Globus pallidus (tissue), 1 donor: ENCODE data around the gene FABP6.
A peak's percentile ranks its signal among the peaks of the same experiment; 100 is the strongest.
"Not testable (repeated sequence)": the region's sequence is repeated elsewhere in the genome, so short reads cannot be mapped to it uniquely, and the experiment has no call there.

Source experiments
- DNase-seq: peaks from one replicate; pipeline ENCODE4 v3.0.0-alpha.2; 2015; ENCODE audit warnings: low spot score

Gene FABP6, protein sequence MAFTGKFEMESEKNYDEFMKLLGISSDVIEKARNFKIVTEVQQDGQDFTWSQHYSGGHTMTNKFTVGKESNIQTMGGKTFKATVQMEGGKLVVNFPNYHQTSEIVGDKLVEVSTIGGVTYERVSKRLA

DNA sequence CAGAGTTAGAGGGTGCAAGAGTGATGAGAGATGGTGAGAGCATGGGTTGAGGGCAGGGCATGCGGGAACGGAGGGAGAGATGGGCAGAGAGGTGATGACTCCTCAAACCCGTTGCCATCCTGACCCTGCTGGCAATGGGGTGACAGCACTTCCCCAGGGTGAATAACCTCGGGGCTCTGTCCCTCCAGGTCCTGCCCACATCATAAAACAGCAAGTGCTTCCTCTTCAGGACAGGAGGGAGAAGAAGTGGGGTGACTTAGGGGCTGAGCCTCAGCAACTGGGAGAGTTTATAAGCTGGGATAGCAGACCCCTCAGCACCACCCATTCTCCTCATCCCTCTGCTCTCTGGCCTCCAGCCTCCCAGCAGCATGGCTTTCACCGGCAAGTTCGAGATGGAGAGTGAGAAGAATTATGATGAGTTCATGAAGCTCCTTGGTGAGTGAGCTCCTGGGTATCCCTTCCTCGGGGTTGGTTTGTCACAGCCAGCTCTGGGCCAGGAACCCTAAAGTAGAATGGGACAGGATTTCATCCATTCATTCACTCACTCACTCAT, at the start of gene FABP6:
FABP6 (plus strand) TSS at position 317 of the 553 bp plus-strand sequence; CDS start at position 369, 52 bp downstream.
- no peak for DNase-seq

DNA sequence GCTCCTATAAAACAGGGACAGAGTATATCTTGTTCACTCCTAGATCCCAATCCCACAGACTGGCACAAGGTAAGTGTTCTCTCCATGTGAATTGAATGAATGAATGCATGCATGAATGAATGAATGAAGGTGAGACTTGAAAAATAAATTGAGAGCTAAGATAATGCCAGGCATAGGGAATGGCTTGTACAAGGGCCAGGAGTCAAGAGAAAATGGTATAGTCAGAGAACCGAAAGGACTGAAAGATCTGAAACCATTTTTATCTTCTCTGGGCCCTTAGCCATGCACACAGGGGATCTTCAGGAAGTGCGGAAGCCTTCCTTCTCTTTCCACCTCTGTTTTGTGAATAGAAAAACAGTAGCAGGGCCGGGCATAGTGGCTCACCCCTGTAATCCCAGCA, 48.4 kb upstream of the FABP6 start:
- no peak for DNase-seq

DNA sequence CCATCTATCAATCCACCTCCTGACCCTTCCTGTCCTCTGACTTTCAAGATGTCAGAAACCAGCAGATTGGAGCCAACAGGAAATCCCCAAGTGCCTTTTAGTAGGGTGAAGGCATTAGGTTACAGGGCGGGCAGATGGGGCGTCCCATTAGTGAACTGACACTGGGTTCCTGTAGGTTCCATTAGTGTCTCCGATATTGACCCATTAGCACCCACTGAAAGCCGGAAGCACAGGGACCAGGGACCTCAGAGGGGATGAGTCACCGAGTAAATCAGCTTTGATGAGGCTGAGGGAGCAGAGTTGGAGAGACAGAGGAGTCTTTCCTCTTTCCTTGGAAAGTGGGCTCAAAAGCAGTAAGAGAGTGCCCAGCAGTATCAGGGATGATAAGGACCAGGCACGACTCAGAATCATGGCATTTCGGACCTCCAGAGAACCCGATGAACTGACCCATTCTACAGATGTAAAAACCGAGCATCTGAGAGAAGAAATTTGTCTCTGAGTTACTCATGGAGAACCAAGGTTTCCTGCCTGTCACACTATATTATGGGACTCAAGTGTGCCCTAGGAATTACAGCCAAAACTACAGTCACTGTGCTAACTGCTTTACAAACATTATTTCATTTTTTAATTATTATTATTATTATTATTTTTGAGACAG, 47.2 kb upstream of the FABP6 start:
- no peak for DNase-seq

DNA sequence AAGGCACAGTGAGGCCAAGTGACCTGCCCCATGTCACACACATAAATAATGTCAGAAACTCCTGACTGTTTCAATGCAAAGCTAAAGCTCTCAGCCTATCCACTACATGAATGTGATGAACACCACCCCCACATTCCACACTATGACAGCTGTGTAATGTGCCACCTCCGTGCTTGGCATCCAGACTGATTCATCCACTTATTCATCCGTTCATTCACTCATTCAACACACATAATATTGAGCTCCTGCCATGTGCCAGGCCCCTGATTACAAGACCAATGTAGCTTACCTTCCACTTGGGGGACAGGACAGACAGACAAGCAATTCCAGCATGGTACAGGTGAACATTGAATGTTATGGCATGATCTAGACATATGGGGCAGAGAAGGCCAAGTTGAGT, 46.2 kb upstream of the FABP6 start:
- no peak for DNase-seq

DNA sequence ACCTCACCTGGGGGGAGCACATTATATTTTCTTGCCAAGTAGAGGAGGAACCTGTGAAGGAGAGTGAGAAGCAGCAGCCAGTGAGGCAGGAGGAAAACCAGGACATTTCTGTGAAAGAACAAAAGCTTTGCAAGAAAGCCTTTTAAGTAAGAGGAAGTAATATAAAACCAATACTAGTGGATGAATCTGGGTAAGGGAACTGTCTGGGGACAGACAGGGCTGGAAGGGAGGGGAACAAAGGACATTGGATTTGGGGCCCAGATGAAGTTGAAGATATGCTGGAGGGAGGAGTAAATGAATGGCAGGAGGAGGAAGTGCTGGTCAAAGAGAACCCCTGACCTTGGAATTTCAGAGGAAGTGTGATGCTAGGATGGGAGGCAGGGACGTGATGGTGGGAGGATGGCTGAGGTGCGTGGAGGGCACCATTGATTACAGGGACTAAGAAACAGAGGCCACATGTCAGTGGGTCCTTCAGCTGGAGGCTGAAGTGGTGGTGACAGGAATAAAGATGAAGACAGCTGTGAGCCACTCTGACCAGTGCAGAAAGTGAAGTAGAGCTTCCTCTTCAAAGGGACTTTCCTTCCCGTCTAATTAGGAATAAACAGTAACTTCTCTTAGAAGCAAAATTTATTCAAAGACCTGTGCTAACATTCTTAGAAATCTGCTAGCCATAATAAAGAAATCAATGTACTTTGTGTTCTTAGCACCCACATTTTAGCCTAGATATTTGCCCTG, 43.5 kb upstream of the FABP6 start:
- DNase-seq, result no peak

DNA sequence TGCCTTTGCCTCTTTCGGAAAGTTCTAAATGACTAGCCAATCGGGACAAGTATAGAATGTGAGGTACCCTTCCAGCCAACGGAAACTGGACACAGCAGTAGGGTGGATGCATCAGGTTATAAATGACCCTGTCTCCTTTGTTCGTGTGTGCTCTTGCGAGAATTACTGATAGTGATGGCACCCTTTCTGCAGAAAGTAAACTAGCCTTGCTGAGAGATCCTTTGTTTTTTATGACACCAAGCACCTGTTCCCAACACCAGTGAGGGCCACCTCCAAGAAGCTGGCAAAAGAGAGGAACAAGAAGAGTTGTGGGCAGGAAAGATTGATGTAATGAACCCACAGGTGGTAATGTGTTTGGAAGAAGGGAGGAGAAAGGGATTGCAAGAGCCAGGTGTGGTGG, 42.8 kb upstream of the FABP6 start:
- no peak for DNase-seq

DNA sequence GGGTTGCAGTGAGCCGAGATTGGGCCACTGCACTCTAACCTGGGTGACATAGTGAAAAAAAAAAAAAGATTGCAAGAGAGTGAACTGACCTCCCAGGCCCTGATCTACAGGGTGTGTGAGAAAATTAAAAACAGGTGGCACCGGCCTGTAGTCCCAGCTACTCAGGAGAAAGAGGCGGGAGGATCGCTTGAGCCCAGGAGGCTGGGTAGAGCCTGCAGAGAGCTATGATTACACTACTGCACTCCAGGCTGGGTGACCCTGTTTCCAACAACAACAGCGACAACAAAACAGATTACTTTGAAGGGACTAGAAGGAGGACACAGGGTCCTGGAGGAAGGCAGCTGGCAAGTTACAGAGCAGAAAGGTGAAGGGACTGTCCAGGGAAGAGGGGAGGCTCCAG, 42.2 kb upstream of the FABP6 start:
- no peak for DNase-seq

DNA sequence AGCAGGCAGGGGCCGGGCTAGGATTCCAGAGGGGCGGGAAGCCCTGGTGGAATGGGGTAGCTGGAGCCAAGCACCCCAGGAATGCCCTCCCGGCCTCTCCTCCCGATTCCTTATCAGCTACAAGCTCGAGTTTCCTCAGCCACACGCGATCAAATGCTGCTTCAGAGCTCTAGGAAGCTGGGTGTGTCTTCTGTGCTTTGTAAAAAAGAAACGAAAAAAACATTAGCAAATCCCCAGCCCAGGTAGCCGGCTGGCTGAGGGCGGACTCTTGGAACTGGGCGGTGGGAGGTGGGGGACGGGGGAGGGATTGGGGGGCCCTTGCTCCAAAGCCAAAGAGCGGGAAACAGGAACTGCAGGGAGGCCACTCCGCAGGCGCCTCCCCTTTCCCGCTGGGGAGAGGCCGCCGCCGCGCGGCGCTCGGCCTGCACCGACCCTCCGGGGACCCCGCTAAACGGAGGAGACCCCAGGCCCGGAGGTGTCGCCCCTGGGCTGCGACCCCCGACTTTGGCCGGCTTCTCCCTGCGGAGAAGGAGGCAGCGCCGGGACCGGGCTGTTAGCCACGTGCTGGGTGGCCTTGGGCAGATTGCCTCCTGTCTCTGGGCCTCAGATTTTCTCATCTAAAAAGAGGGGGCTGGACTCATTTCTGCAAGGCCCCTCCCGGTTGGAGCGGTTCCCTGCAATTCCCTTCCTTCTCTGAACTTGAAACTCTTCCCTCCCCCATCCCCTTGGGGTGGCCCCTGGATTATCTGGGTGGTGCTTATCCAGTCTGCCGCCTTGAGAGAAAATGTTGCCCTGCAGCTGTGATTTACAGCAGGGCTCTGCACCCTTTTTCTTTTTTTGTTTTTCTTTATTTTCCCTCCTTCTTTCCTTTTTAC, 40.9 kb upstream of the FABP6 start:
- no peak for DNase-seq

DNA sequence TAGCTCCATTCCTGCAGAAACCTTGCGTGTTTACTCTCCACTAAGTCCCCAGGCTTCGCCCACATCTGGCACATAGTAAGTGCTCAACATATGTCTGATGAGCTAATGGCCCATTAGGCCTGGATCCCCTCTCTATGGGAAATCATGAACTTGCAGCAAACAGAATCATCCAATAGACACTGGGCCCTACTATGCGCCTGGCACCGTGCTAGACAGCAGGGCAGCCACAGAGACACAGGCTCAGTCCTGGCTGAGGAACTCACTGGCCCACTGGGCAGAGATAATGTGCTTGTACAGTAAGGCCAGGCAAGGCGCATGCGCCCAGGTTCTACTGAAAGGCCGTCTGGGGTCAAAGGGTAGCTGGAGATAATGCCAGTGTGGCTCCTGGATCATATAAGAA, 36.9 kb upstream of the FABP6 start:
- DNase-seq, result no peak

DNA sequence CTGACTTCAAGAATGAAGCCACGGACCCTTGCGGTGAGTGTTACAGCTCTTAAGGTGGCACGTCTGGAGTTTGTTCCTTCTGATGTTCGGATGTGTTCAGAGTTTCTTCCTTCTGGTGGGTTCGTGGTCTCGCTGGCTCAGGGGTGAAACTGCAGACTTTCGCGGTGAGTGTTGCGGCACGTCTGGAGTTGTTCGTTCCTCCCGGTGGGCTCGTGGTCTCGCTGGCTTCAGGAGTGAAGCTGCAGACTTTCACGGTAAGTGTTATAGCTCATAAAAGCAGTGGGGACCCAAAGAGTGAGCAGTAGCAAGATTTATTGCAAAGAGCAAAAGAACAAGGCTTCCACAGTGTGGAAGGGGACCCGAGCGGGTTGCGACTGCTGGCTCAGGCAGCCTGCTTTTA, 36.2 kb upstream of the FABP6 start:
- not testable (repeated sequence) for DNase-seq

DNA sequence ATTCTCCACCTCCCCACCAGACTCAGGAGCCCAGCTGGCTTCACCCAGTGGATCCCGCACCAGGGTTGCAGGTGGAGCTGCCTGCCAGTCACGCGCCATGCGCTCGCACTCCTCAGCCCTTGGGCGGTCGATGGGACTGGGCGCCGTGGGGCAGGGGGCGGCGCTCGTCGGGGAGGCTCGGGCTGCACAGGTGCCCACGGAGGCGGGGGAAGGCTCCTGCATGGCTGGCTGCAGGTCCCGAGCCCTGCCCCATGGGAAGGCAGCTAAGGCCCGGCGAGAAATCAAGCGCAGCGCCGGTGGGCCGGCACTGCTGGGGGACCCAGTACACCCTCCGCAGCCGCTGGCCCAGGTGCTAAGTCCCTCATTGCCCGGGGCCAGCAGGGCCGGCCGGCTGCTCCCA, 35.5 kb upstream of the FABP6 start:
- DNase-seq, result not testable (repeated sequence)

DNA sequence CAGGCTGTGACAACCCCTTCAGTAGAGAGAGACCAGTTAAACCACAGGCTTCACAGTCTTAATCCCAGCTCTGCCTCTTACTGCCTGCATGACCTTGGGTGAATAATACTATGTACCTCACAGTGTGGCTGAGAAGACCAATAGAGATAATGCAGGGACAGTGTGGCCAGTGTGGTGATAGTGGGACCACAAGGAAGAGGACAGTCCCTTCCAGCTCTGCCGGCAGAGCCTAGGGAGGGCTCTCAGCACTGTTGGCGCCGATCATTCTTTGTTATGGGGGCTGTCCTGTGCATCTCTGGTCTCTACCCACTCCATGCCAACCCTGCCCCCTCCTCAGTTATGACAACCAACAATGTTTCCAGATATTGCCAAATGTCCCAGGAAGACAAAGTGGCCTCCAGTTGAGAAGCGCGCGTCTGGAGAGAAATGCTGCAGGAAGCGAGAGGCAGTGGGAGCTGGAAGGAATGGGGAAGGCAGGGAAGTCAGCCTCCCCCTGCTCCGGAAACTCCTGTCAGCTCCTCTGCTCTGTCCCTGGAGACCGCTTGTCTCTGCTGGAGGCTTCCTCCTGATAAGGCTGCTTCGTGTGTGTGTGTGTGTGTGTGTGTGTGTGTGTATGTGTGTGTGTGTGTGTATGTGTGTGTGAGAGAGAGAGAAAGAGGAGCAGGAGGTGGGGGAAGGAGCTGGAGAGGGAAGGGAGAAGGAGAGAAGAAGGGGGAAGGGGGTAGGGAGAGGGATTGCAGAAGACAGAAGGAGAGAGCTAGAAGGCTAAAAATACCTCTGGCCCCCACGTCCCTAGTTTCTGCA, 31.8 kb upstream of the FABP6 start:
- no peak for DNase-seq

DNA sequence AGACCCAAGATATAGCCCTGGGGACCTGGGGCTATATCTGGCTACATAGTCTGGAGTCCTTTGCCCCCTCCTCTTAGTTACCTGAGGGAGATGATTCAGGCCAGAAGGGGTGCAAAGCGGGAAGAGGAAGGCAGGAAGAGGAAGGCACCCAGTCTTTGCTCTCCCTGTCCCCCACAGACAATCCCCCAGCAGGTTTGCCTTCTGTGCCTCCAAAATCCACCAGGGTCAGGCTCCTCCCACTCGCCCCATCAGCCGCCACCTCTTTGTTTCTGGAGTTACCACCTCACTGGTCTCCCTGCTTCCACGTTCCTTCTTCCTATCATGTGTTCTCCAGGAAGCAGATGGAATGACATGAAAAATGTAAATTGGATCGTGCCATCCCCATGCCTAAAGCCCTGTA, 31.2 kb upstream of the FABP6 start:
- DNase-seq, result no peak

DNA sequence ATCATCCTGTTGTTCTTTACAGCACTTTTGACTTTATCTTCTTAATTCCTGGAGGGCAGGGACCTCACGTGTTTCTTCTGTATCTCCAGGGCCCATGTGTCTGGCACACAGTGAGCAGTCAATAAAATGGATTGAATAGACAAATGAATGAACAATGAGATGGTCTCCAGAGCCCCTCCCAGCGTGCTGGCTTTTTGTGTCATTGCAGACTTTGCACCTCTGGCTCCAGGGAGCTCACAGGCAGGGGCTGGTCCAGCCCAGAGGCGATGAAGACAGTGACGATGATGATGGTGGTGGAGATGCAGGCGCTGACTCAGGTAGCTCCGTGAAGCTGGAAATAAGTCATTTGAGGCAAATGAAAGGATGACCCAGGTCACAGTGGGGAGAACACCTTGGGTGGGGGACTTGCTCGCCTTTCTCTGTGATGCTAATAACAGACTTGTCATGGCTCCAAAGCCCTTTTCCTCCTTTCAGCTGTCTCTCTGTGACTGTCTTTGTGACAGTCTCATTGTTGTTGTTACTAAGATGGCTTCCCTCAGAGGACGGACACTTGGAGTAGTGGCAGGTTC, 30.4 kb upstream of the FABP6 start:
- no peak for DNase-seq

DNA sequence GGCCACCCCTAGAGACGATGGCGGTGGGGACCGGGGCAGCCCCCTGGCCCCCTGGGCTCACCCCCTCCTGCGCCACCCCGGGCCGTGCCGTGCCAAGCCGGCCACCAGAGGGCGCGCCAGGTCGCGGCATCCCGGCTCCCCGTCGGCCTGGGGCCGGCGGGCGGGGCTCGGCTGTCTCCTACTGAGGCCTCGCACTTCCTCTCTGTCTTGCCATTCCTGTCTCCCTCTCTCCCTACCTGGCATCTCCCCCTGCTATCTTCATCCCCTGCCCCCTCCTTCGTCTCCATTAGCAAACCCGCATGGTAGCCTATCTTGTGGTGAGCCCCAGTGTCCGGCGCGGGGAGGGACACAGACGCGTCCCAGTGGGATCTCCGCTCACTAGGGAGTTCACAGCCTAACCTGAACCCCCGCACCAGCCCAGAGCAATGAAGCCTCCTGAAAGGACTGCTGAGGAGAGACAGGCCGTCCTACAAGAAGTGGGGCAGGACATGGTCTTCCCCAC, 29.8 kb upstream of the FABP6 start:
- DNase-seq, result peak; percentile 70

DNA sequence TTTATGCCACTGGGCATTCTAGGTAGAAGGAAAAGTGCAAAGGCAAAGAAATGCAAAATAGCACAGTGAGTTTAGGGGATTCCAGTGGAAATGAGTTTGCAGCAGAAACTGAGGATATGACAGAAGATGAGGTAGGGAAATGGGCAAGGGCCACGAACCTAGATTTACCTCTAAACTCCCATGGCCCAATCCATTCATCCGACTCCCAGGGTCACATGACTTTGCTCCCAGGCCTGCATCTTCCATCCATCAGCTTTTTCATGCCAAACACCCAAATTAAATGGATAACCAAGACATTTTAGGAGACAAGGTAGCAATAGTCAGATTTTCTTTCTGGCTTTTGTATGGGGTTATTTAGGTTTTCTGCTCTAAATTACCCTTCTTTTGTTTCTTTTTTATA, 22.2 kb upstream of the FABP6 start:
- DNase-seq, result no peak

DNA sequence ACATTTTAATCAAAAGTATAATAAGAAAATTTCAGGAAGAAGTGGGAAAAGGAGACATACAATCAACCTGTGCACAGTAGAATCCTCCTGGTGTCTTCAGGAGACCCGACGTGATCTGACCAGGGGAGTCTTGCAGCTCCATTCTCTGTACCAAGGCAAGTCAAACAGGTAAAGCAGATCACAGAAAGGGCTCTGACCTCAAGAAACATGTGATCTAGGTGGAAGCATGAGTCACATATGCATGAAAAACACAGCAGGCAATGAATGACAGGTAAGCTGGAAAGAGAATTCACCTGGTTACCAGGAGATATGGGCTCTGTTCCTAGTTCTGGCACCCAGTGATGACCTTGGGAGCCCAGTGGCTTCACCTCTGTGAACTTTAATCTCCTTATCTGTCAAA, 19.4 kb upstream of the FABP6 start:
- DNase-seq, result no peak

DNA sequence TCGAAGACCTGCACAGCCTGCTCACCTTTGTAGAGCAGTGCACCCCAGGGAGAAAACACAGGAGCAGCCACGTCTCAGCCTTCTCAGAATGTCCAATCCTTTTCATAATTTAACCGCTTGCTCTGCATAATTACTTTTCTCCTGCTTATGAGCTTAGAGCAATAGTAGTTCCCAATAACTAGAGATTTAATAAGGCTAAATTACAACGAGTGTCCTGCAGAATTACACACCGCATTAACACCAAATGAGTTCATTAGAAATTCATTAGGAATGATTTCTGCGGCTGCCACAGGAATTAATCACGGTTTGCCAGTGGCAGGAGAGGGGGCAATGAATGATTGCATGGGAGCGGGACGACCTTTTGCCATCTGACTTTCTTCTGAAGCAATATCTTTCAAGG, 18.7 kb upstream of the FABP6 start:
- DNase-seq, result no peak

DNA sequence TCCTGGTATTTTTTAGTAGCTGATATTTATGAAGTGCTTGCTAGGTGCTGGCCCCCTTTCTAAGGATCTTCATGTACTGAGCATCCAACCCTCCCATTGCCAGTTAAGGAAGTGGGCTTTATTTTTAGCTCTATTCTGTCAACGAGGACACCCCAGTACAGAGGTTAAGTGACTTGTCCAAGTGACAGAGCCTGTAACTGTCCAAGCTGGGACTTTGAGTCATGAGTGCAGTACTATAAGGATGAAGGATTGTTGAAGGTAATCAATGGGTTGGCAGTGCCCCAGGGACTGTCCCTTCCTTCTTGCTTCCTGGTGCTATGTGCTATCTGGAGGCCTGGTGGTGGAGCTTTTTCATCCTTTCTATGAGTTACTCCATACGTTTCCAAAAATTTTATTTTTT, 18.0 kb upstream of the FABP6 start:
- DNase-seq, result no peak

DNA sequence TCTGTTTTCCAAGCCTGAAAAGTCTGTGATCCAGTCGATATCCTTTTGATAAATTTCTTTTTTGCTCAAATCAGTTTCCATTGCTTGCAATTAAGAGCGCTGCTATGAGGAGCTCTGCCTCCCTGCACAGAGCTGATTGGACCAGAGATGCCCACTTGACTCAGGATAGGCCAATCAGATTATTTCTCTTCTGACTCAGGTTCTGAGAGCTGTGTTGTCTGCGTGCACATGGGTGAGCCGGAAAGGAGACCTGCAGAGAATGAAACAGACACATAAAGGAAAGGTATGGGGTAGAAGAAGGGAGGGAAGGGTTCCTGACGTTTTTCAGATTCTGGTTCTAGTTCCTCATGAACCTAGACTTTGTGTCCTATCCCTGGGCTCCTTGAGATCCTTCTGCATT, 15.8 kb upstream of the FABP6 start:
- DNase-seq, result no peak

DNA sequence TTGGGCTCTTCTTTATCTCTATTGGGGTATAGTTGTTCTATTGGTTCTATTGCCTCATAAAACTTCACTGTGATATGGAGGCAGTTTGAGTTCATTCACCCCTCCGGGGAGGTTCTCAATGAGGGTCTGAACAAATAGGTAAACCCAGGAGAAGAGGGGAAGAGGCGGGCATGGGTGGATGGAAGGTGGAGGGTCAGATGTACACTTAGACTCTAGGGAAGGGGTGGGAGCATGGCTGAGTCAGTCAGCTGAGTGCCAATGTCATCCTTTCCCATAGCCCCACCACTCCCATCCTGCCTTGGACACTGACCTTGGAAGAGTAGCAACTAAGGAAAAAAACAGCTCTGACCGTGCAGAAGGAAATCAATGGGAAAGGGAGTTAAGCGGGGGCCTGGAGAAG, 9.9 kb upstream of the FABP6 start:
- no peak for DNase-seq
